Hematopoietic multipotent progenitor cell treated with erythropoietin and hydrocortisone succinate and interleukin-3 and kit ligand, for 17 days (in vitro differentiated cells): ENCODE data around the gene H19.

Source experiments
- DNase-seq: peaks from one replicate; pipeline ENCODE4 v3.0.0-alpha.2; 2015; ENCODE audit warnings: low spot score

The H19 gene

DNA sequence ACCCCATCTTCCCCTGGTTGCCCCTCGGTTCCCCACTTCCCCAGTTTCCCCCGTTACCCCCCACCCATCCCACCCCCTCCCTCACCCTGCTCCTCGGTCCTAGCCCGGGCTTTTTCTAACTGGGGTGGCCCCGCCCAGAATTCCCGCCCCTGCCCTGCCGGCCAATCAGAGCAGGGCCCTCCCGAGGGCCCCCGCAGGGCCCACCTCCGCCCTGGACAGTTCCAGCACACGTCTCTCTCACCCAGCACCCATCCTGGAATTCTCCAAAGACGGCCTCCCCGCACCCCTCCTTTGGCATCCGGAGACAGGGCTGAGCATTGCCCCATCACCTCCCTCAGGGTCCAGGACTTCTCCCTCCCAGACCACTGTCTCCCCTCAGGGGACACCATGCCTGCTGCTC, at the start of gene H19:
TSS of gene H19 (minus strand) at position 88 of the 400 bp plus-strand sequence.
- DNase-seq: no peak

DNA sequence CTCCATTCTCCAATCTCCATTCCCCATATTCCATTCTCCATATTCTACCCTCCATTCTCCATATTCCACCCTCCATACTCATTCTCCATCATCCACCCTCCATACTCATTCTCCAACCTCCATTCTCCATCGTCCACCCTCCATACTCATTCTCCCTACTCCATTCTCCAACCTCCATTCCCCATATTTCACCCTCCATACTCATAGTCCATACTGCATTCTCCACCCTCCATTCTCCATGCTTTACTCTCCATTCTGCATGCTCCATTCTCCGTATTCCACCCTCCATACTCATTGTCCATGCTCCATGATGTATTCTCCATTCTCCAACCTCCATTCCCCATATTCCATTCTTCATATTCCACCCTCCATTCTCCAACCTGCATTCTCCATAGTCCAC, 44.3 kb upstream of the H19 start:
- no peak for DNase-seq

DNA sequence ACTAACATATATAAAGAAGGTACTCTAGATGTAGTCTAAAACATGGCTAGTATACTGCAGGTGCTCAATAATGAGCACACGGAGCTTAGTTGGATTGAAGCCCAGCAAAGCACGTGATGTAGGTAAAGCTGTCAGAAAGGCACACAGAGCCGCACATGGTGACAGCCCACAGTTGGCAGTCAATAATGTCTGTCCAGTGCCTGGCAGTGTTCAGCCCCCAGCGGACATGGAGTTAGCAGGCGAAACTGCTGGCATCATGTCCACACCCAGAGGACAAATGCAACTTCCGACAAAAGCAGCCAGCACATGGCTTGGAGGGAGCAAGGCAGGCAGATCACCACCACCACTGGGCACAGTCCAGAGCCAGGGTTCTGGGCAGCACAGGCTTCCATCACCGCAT, 43.5 kb upstream of the H19 start:
- DNase-seq: no peak

DNA sequence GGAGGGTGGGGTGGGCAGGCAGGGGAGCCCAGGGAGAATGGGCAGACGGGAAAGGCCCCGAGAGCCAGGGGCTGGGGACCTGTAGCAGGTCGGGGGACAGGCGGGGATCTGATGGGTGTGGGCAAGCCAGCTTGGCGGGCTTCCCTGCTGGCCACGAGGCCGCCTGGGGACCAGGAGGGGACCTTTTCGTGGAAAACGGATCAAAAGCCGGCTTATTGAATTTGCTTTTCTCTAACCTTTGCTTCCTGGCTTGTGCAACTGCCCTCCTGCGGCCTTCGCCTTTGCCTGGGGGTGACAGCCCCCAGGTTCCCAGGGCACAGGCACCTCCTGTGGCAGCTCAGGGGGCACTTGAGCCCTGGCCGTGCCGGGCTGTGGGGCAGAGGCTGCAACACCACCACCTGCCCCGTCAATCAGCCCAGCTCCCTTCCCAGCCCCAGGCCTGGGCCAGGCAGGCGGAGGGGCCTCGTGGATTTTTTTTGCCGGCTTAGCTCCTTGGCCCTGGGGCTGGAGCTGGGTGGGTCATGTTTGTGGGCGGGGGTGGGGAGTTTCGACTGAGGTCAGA, 41.6 kb upstream of the H19 start:
- DNase-seq: no peak

DNA sequence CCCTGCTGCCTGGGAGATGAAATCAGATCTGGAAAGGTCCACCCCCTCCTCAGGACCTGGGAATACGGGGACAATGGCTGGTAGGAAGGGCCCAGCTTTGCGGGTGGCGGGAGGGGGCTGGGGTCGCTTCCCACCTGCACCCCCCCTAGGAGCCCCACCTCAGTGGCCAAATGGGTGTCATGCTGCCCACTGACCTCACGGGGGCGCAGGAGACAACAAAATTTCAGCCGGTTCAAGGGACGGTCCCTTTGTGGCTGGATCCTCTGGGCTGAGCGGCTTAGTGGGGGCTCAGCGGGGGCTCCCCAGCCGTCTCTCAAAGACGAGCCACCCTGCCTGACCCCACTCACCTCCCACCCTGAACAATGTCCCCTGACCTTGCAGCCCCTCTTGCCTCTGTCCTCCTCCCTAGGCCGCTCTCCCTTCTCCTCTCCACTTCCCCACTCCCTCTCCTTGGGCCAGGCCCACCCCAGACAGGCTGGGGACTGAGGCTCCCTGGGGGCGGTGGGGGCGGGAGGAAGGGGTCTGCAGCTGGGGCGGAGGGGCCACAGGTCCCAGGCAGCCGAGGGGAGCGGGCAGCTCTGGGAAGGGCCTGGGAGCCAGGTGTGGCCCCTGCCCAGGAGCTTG, 39.3 kb upstream of the H19 start:
- no peak for DNase-seq

DNA sequence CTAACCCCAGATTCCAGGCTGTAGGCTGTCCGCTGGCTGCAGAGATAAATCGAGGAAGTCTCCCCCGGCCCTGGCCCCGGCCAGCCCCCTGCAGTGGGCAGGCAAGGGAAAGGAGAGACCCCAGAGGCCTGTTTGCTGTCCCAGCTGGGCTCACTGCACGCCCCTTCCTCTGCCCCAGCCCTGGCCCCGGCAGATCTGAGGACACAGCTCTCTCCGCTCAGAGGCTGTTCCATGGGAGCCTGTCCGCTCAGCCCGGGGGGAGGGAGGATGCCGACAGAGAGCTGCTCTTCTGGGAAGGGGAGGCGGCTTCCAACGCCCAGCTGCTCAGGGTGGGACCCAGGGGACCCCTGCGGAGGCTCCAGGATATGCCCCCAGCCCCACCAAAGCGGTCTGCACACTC, 37.7 kb upstream of the H19 start:
- DNase-seq: no peak

DNA sequence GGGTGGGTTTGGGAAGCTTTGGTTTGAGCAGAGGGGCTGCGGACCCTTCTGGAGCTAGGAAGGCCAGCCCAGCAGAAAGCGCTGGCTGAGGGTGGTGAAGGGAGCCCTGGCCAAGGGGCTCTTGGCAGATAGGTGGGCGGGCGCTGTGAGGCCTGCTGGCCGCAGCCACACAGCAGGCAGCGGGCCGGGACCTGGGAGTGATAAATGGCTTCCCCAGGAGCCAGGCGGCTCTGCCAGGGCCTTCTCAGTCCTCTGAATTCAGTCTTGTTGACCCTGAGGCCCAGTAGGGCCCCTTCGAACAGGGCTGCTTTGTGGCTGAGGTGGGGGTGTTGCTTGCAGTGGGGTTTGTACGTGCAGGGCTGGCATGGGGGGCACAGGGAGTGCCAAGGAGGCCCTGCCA, 33.4 kb upstream of the H19 start:
- DNase-seq: no peak

DNA sequence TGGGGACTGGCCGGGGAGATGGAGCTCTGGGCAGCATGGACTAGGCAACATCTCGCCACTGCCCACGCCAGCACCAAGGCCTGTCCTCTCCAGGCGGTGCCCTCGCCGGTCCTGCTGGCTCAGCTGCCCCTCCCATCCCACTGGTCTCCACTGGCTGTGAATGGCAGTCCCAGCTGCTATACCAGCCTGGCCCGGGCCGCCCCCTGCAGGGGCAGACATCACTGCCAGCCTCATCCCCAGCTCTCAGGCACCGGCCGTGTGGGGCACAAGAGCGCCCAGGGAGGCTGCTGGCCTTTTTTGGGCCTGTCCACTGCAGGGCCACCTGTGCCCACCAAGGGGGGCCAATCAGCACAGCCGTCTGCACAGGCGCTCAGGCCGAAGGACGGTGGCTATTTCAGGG, 30.1 kb upstream of the H19 start:
- no peak for DNase-seq

DNA sequence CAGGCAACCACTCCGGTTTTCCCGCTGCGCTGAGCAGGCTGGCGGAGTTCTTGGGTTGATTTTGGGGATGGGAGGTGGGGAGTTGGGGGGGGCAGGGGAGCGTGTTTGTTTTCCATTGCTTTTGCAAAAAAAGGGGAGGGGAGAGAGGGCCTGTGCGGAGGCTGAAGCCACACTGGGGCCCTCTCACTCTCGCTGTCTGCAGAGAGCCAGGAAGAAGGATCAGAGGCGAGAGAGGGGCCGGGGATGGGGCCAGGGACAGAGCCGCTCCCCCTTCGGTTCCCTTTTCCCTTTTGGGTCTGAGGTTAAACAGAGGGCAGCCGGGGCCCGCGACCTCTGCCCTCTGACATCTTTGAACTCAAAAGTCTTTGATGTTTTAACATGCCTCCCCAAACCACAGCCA, 17.4 kb upstream of the H19 start:
- no peak for DNase-seq

DNA sequence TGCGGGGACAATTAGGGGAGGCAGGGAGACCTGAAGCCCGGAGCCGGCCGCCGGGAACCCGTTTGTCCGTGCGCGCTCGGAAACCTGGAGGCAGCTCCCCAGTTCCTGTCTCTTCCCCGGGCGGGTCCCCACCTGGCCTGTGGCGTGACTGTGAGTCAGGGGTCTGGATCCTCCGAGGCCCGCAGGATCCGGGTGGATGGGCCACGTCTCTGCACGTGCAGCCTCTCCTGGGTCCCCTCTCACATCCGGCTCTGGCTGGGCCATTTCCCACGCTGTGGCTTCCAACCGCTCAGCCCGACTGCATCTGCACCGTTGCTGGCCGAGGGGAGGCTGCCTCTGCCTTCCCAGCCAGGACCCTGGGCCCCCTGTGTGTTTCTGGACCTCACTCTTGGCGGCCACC, 14.8 kb upstream of the H19 start:
- no peak for DNase-seq

DNA sequence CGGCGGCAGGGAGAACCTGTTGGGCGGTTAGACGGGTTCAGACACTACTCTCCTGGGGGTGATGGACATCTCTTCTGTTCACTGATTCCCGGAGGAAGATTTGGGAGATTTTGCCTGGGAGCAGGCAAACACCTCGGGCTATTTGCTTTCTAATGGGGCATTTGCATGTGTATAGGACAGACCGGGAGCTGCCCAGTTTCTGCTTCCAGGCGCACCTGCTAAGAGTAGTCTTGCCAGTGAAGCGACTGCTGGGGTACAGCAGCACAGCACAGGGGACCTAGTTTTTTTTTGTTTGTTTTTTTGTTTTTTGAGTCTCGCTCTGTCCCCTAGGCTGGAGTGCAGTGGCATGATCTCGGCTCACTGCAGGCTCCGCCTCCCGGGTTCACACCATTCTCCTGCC, 6.8 kb upstream of the H19 start:
- DNase-seq: no peak

DNA sequence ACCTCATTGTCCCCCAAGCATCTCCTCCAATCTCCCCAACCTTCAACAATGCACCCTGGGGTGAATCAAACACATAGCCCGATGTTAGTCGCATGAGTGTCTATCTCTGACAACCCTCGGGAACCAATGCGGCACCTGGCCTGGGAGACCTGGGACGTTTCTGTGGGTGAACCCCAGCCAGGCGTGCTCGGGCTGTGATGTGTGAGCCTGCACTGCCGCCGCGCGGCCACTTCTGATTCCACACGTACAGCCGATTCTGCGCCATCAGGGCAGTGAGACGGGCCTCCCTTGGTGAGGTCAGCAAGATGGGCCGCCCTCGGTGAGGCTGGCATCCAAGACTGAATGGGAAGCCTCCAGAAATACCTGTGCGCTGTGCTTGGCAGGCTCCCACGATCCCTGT, 5.2 kb upstream of the H19 start:
- no peak for DNase-seq

DNA sequence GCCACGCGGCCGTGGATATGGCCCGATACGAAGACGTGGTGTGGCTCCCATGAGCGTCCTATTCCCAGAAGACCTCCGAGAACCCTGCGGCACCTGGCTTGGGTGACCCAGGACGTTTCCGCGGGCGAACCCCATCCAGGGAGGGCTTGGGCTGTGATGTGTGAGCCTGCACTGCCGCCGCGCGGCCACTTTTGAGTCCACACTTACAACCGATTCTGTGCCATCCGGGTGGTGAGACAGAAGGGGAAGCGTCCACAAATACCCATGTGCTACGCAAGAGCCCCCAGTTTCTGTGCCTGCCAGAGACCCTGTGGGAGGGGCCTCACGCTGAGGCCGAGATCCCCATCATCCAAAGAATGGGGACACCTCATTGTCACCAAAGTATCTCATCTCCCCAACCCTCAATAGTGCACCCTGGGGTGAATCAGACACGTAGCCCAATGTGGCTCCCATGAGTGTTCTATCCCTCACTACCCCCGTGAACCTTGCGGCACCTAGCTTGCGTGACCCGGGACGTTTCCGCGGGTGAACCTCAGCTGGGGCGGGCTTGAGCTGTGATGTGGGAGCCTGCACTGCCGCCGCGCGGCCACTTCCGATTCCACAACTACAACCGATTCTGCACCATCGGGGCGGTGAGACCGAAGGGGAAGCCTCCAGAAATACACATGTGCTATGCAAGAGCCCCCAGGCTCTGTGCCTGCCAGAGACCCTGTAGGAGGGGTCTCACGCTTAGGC, 4.6 kb upstream of the H19 start:
- no peak for DNase-seq

DNA sequence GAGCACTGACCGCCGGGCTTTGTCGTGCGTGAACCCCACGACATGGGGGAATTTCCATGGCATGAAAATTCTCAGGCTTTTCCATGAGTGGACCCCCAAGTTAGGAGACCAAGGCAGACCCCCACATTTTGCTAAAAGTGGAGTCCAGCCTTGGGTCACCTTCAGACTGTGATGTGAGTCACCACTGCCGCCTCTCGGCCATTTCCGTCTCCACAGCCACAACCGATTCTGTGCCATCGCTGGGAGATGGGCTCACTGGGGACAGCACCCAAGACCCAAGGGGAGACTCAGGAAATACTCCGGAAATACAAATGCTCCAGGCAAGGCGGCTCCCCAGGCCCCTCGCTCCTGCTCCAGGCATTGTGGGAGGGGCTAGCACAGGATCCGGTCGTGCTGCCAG, 1.2 kb upstream of the H19 start:
- DNase-seq: no peak

DNA sequence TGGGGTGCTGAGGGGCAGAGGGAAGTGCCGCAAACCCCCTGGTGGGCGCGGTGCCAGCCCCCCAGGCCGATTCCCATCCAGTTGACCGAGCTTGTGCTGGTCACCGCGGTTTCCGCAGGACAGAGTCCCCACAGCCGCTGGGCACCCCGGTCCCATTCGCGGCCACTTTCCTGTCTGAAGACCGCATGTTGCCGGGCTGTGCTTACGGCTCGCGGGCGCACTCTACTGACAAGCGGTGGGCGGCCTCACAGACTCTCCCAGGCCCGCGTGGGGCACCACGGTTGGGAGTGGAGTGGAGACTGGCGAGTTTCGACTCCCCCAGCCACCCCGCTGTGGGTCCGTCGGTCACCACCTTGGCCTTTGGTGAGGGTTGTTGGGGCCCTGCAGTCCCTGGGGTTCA, 648 bp upstream of the H19 start:
- no peak for DNase-seq

DNA sequence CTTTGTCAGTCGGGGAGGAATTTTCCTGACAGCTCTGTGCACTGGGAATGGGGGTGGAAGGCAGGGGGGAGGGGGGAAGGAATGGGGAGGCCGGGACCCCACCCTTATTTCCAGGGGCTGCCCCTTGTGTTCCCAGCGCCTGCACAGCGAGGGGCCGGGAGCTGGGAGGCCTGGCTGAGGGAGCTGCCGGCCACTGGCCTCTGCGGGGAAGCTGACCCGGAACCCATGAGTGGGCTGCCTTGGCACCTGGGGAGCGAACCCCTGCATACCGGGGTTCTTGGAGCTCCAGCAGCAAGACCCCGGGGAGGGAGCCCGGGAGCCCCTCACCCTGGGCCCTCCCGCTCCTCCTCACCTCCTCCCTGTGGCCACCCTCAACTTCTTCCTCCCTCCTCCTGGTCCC, 3.5 kb downstream of the H19 start:
- DNase-seq: no peak

DNA sequence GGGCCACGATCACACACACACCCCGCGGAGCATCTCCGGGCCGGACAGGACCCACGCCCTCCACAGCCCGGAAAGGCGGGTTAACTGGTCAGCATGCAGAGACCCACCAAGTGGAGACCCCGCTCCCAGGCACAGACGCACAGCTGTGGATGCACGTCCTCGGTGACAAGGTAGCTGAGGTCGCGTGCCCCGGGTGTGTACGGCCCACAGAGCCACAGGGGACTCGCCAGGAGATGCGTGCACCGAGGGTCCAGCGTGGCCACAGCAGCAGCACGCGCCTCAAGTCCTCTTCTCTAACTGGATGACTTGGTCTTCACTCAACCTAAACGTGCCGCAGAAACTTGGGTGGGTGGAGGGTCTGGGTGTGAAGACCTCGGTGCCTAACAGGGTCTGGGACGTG, 5.5 kb downstream of the H19 start:
- DNase-seq: no peak

DNA sequence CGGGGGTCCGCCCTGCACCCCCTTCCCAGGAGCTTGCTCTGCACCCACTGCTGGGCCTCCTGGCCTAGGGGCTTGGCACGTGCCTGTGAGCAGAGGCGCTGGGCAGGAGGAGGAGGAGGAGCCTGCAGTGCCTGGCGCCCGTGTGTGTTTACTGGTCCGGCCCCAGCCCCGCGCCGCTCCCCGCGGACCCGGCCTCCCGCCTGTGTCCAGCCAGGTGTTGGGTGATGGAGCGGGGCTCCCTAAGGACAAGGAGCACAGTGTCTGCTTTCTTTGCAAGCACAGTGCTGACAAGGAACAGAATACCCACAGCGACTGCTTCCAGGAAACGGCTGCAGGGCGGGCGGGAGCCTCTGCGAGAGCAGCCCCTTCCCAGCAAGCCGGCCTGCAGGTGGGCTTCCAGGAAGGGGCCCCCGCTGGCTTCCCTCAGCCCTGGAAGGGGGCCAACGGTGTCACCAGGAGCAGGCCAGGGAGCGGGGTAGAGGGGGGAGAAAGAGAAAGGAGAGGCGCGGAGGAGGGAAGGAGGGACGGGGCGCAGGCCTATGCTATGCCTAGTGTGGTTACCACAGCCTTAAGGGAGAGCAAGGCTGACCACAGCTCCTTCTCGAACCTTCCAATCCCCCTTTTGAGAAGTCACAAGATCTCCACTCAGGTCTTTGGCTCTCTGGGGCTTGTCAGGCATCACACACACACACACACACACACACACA, 6.6 kb downstream of the H19 start:
- no peak for DNase-seq

DNA sequence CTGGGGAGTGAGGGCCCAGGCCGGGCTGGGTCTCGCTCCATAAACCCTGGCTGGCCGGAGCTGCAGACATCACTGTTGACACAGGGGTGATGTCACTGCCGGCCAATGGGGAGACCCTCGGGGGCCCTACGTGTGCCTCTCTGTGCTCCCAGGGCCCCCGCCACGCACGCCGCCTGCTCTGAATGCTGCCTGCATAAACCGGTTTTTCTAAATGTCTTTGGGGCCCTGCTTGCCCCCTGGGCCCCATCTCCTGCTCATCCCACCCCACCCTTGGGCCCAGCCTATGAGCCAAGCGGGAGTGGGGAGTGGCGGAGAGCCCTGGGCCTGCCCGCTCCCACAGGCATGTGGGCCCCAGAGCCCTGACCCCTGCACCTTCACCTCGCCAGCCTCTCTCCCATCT, 7.7 kb downstream of the H19 start:
- no peak for DNase-seq

DNA sequence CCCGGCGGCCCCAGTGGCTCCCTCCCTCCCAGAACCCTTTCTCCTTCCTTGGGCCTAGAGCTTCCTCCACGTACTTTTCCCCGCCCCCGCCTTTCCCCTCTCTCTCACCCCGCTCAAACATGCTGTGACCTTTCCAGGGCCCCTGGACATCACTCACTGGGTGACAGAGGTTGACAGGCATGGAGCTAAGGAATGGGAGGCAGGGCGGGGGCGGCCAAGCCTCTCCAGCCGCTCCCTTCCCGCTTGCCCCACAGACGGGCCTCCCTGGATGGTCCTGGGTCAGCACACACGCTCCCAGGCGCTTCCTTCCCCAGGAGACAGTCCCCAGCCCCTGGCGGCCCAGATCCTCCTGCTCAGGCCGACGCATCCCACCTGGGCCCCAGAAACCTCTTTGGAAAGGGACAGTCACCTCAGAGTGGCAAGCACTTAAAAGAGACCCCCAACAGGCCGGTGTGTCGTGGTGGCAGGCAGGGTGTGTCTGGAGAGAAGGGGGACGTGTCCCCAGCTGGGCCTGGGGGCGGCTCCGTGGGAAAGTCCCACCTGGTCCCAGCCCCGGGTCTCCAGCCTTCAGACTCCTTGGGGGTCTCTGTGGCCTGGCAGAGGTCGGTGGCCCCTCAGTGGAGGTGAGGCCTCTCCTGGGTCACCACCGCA, 8.8 kb downstream of the H19 start:
- DNase-seq: no peak

DNA sequence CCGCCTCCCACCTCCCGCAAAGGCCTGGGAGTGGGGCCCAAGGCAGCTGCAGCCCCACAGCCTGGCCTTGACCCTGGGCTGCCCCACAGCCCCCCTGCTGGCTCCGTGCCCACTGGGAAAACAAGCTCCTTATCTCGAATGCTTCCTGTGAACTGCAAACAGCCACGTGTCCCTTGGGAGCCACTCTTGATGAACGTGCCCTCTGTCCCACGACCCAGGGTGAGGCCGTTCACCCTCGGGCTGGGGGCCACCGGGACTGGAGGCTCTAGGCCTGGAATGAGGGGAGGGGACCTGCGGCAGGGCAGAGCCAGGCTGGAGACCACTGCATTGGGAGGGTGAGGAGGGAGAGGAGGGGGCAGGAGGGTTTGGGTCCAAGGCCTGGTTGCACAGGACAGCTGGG, 9.5 kb downstream of the H19 start:
- no peak for DNase-seq

DNA sequence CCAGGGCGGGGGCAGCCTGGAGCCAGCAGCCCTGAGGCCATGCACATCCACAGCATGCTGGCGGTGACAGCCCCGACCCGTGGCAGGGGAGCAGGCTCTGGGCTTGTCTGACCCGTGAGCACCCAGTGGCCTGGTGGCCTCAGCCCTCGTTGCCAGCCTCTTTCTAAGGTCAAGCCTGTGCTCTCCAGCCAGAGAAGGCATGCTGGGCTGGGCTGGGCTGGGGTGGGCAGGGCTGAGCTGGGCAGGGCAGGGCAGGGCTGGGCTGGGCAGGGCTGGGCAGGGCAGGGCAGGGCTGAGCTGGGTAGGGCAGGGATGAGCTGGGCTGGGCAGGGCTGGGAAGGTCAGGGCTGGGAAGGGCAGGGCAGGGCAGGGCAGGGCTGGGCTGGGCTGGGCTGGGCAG, 10.6 kb downstream of the H19 start:
- DNase-seq: no peak

DNA sequence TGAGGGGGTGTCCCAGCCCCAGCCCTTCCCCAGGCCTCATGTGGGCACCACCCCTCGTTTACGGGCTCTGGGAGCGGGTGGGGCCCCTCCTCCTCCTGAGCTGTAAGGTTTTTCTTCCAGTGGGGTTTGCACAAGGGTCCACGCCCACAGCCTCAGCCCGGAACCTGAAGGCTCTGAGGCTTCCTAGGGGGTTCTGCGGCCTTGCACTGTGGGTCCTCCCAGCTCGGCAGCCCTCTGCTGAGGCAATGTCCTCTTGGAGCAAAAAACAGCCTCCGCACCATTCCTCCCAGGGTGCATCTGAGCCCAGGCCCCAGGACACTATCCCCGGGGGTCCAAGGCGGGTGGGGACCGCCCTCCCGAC, 14.1 kb downstream of the H19 start:
- DNase-seq: no peak
